Duodenal mucosa (tissue), 2 donors: ENCODE data around the gene IKZF3.
A peak's percentile ranks its signal among the peaks of the same experiment; 100 is the strongest.
"Not testable (repeated sequence)": the region's sequence is repeated elsewhere in the genome, so short reads cannot be mapped to it uniquely, and the experiment has no call there.

Experiments
- H3K27ac ChIP-seq: one replicate; pipeline ENCODE4 v1.7.0; 2013; ENCODE audit warnings: low read depth, low read length
- H3K27me3 ChIP-seq, 2 donors: one replicate each; pipeline ENCODE4 v1.7.0; 2013; ENCODE audit warnings: low read length in 2 of 2, control low read depth in 1 of 2; ENCODE audit not compliant: insufficient read depth in 2 of 2, control insufficient read depth in 1 of 2
- H3K36me3 ChIP-seq, 2 donors: one replicate each; pipeline ENCODE4 v1.7.0; 2013; ENCODE audit warnings: low read length in 2 of 2, control low read depth in 1 of 2; ENCODE audit not compliant: insufficient read depth in 2 of 2, control insufficient read depth in 1 of 2
- H3K4me1 ChIP-seq, 2 donors: one replicate each; pipeline ENCODE4 v1.7.0; 2013; ENCODE audit warnings: low read length in 2 of 2, control low read depth in 1 of 2; ENCODE audit not compliant: insufficient read depth in 2 of 2, control insufficient read depth in 1 of 2
- H3K4me3 ChIP-seq, 2 donors: one replicate each; pipeline ENCODE4 v1.7.0; 2013; ENCODE audit warnings: low read length in 2 of 2, low read depth in 1 of 2
- H3K9ac ChIP-seq, 2 donors: one replicate each; pipeline ENCODE4 v1.7.0; 2013; ENCODE audit warnings: low read length in 2 of 2, low read depth in 1 of 2
- H3K9me3 ChIP-seq, 2 donors: one replicate each; pipeline ENCODE4 v1.7.0; 2013; ENCODE audit warnings: low read length in 2 of 2, control low read depth in 1 of 2; ENCODE audit not compliant: control insufficient read depth in 1 of 2

The IKZF3 gene

GRCh38 chr17:39736319-39737165, 127.6 kb downstream of the IKZF3 start:
- Histone ChIP-seq H3K9ac (peak overlapping the region; percentile 86 to 88), H3K4me3 (peak overlapping the region in 1 of 2 donors; percentile 18), H3K36me3 (no peaks in the 10 kb centered on the region), H3K27ac (no peak overlapping the region), H3K9me3 (no peaks in the 10 kb centered on the region), H3K27me3 (no peaks in the 10 kb centered on the region), H3K4me1 (peaks cover 16 to 26% of the 10 kb centered on the region in 2 donors)

GRCh38 chr17:39735882-39736281, 128.2 kb downstream of the IKZF3 start:
- peak overlapping the region in 1 of 2 donors; percentile 29 for H3K9ac ChIP-seq
- H3K4me1 ChIP-seq = peaks cover 16 to 23% of the 10 kb centered on the region in 2 donors
- H3K4me3 ChIP-seq = peak overlapping the region in 1 of 2 donors; percentile 18
- no peak overlapping the region for H3K27ac ChIP-seq
- no peaks in the 10 kb centered on the region for H3K27me3 ChIP-seq
- no peaks in the 10 kb centered on the region for H3K9me3 ChIP-seq
- no peaks in the 10 kb centered on the region for H3K36me3 ChIP-seq

DNA sequence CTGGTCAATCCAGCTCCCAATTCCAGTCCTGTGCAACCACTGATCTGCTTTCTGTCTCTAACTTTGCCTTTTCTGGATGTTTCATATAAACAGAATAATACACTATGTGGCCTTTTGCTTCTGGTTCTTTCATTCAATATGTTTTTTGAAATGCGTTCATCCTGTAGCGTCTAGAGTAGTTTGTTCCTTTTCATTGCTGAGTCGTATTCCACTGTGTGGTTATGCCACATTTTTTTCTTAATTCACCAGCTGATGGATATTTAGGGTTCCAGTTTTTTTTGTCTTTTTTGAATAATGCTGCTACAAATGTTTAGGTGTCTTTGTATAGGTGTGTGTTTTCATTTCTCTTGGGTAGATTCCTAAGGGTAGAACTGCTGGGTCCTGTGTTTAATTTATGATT, 131.5 kb downstream of the IKZF3 start:
- no peak overlapping the region for H3K9ac ChIP-seq
- peaks cover 23 to 24% of the 10 kb centered on the region in 2 donors for H3K4me1 ChIP-seq
- peaks cover 3 to 13% of the 10 kb centered on the region in 2 donors for H3K36me3 ChIP-seq
- H3K27ac ChIP-seq = no peak overlapping the region
- H3K9me3 ChIP-seq = no peaks in the 10 kb centered on the region
- no peaks in the 10 kb centered on the region for H3K27me3 ChIP-seq
- H3K4me3 ChIP-seq = no peak overlapping the region

DNA sequence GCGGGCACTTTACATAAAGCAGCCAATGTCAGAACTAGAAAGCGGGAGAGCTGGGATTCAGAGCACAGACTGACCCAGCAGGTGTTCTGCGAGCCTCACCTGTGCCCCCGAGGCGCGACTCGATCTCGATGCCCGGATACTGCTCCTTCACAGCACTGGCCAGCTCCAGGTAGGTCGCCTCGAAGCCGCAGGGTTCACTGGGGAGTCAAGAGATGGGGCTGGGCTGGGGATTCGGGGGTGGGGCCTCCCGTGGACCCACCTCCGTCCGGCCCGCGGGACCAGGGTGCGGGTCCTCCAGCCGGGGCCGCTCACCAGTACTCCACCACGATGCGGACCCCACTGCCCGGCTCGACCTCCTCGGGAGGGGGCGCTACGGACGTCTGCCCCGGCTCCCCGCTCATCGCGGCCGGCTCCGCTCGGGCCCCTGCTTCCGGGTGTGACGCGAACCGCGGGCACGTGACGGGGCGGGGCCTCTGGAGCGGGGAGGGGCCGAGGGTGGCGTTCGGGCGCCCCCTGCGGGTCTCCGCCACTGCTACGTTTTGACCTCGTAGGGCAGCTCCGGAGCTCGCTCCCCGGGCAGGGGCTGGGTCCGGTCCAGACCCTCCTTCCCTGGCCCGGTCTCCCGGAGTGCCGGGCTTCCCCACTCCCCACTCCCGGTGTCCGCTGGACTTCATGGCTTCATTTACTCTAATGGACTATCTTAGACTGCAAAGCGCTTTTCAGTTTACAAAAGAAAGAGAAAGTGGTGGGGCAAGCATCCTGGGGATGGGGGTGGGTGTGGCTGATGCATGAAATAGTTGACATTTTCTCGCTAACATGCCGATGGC, 133.8 kb downstream of the IKZF3 start, which contains the start of gene MIEN1:
TSS of gene MIEN1 (minus strand) at position 438 of the 827 bp plus-strand sequence. CDS start at position 401, 37 bp downstream.
- Histone ChIP-seq H3K27ac (peak within 1 kb of the TSS; percentile 88), H3K36me3 (peaks cover 12 to 32% of the 10 kb centered on the region in 2 donors), H3K9me3 (no peaks in the 10 kb centered on the region), H3K4me3 (peak within 1 kb of the TSS; percentile 78 to 89), H3K4me1 (peaks cover 12 to 13% of the 10 kb centered on the region in 2 donors), H3K9ac (peak within 1 kb of the TSS; percentile 82 to 95), H3K27me3 (no peaks in the 10 kb centered on the region)

- Histone ChIP-seq H3K9ac (peak overlapping the region; percentile 82 to 95), H3K36me3 (peaks cover 19 to 41% of the 10 kb centered on the region in 2 donors), H3K9me3 (no peaks in the 10 kb centered on the region), H3K27me3 (no peaks in the 10 kb centered on the region), H3K27ac (no peak overlapping the region), H3K4me1 (peaks cover 12 to 13% of the 10 kb centered on the region in 2 donors), H3K4me3 (peak overlapping the region; percentile 78 to 89)
Measured at GRCh38 chr17:39729280-39729851, 134.7 kb downstream of the IKZF3 start.

DNA sequence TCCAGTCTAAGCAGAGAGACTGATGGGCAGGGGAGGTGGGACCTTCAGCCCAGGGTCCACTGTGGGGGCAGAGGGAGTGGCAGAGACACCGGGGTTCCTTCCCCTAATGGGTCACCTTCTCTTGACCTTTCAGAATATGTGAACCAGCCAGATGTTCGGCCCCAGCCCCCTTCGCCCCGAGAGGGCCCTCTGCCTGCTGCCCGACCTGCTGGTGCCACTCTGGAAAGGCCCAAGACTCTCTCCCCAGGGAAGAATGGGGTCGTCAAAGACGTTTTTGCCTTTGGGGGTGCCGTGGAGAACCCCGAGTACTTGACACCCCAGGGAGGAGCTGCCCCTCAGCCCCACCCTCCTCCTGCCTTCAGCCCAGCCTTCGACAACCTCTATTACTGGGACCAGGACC, 136.6 kb downstream of the IKZF3 start:
- H3K9me3 ChIP-seq = no peaks in the 10 kb centered on the region
- H3K4me3 ChIP-seq = no peak overlapping the region
- peaks cover 12 to 13% of the 10 kb centered on the region in 2 donors for H3K4me1 ChIP-seq
- H3K27ac ChIP-seq = no peak overlapping the region
- no peak overlapping the region for H3K9ac ChIP-seq
- peaks cover 19 to 56% of the 10 kb centered on the region in 2 donors for H3K36me3 ChIP-seq
- no peaks in the 10 kb centered on the region for H3K27me3 ChIP-seq

DNA sequence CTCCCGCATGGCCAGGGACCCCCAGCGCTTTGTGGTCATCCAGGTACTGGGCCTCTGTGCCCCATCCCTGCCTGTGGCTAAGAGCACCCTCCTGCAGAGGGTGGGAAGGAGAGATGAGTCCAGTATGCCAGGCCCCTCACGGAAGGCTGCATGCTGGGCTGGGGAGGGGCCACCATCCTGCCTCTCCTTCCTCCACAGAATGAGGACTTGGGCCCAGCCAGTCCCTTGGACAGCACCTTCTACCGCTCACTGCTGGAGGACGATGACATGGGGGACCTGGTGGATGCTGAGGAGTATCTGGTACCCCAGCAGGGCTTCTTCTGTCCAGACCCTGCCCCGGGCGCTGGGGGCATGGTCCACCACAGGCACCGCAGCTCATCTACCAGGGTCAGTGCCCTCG, 137.5 kb downstream of the IKZF3 start:
- H3K4me3 ChIP-seq = no peak overlapping the region
- H3K9ac ChIP-seq = no peak overlapping the region
- no peak overlapping the region for H3K27ac ChIP-seq
- H3K36me3 ChIP-seq = peaks cover 19 to 63% of the 10 kb centered on the region in 2 donors
- H3K4me1 ChIP-seq = peaks cover 12 to 13% of the 10 kb centered on the region in 2 donors
- no peaks in the 10 kb centered on the region for H3K9me3 ChIP-seq
- H3K27me3 ChIP-seq = no peaks in the 10 kb centered on the region

- Histone ChIP-seq H3K4me1 (peaks cover 12 to 13% of the 10 kb centered on the region in 2 donors), H3K36me3 (peaks cover 22 to 63% of the 10 kb centered on the region in 2 donors)
- H3K27me3 ChIP-seq, H3K27ac ChIP-seq, H3K9ac ChIP-seq, H3K9me3 ChIP-seq, H3K4me3 ChIP-seq: not testable (repeated sequence)
Measured at GRCh38 chr17:39725923-39726322, 138.2 kb downstream of the IKZF3 start.

- Histone ChIP-seq H3K36me3 (peaks cover 29 to 71% of the 10 kb centered on the region in 2 donors), H3K27me3 (no peaks in the 10 kb centered on the region), H3K9me3 (no peaks in the 10 kb centered on the region), H3K9ac (no peak overlapping the region), H3K4me3 (no peak overlapping the region), H3K27ac (no peak overlapping the region), H3K4me1 (peaks cover 9% of the 10 kb centered on the region in 2 donors)
Measured at GRCh38 chr17:39724731-39725130, 139.4 kb downstream of the IKZF3 start.
